ENCODE data around the gene GNGT1.
A peak's percentile ranks its signal among the peaks of the same experiment; 100 is the strongest.

Gene GNGT1

DNA sequence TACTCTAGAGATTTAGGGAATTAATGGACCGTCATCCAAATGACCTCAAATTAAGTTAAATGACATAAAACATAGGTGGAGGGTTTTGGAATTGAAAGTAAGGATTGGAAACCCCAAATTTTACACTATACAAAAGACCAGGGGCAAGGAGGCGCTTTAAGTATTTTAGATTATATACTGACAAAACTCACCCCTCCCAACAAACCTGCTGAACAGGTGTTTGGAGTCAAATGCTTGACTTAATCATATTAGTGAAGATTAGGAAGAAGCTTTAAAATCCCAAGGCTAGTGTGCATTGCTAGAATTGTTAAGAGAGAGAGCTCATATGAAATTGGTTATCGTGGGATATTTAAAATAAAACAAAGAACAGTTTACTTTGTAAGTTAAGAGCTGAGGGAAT, at the start of gene GNGT1:
Gene GNGT1 (plus strand): TSS at position 301 of the 400 bp plus-strand sequence. CDS start 180 bp downstream, outside the sequence.
- no peak within 1 kb of the TSS for H3K27ac Mint-ChIP-seq
- H3K9me3 Mint-ChIP-seq = no peaks in the 10 kb centered on the region
- no peak within 1 kb of the TSS for H3K4me3 Mint-ChIP-seq
- H3K4me1 Mint-ChIP-seq (ENCODE audit: low read depth) = no peaks in the 10 kb centered on the region
- no peaks in the 10 kb centered on the region for H3K36me3 Mint-ChIP-seq (ENCODE audit: low read depth)
- peaks cover 17% of the 10 kb centered on the region for H3K27me3 Mint-ChIP-seq

DNA sequence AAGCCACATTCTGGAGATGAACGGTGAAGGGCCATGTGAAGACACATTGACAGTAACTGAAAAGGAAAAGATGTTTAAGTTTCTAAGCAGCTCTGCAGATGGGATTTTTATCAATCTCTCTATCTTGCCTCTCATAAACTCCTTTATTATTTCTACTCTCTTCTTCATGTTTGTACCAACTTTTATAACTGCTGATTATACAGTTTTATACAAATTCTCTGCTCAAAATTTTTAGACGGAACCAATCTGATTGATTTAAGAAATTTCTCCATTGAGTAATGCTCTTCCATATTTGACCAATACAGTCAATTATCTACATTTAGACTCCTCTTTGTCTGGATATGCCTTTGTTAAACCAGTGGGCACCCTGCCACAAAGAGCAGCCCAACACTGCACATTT, 47.5 kb upstream of the GNGT1 start:
- H3K9me3 Mint-ChIP-seq = no peaks in the 10 kb centered on the region
- no peaks in the 10 kb centered on the region for H3K4me1 Mint-ChIP-seq (ENCODE audit: low read depth)
- H3K27me3 Mint-ChIP-seq = peaks cover 4% of the 10 kb centered on the region
- no peaks in the 10 kb centered on the region for H3K36me3 Mint-ChIP-seq (ENCODE audit: low read depth)
- no peak overlapping the region for H3K27ac Mint-ChIP-seq
- no peak overlapping the region for H3K4me3 Mint-ChIP-seq

DNA sequence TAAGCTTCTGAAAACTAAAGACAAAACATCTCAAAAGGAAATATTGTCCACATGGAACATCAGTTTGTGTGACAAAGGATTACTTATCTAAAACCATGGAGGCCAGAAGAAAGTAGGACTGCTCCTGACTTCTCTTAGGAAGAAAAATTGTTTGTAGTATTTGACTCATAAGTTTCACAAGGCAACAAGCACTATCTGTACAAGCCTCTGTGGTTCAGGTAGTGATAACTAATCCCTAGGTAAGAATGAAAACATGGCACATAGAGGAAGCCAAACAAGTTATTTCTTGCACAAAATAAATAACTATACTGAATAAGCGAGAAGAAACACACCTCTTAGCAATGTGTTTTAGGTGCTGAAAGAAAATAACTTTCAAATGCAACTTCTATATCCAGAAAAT, 46.1 kb upstream of the GNGT1 start:
- no peak overlapping the region for H3K4me3 Mint-ChIP-seq
- no peaks in the 10 kb centered on the region for H3K36me3 Mint-ChIP-seq (ENCODE audit: low read depth)
- no peaks in the 10 kb centered on the region for H3K4me1 Mint-ChIP-seq (ENCODE audit: low read depth)
- no peaks in the 10 kb centered on the region for H3K9me3 Mint-ChIP-seq
- H3K27me3 Mint-ChIP-seq = peaks cover 4% of the 10 kb centered on the region
- no peak overlapping the region for H3K27ac Mint-ChIP-seq

DNA sequence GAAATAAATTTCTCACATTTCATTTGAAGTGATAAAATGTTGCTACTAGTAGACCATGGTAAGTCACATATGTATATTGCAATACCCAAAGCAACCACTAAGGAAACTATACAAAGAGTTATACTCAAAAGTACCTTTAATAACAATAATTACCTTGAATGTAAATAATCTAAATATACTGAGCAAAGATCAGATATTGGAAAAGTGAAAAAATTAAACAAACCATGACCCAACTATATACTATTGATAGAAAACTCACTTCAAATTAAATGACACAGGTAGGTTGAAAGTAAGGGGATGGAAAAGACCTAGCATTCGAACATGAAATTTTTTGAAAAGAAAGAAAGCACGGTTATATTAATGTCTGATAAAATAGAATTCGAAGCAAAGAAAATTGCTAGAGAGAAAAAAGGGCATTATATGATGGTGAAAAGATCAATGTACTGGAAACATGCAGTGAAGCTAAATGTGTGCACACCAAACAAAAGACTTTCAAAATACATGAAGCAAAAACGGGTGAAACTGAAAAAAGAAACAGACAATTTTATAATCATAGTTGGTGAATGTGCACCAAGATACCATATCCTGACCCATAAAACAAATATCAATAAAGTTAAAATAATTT, 44.9 kb upstream of the GNGT1 start:
- H3K9me3 Mint-ChIP-seq = no peaks in the 10 kb centered on the region

DNA sequence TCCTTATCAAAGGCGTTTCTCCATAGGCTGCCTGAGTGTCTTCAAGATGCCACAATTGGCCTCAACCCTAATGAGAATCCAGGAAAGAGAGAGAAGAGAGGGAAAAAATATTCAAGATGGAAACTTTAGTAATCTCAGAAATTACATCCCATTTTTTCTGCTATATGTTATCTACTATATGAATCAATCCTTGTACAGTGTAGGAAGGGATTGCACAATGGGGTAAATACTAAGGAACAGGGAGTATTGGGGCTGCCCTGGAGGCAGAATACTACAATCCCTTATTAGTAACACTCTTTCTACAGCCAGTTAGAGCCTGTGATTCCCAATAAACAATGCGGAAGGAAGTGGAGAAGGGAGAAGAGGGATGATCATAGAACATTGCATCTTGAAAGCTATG, 43.7 kb upstream of the GNGT1 start:
- peaks cover 4% of the 10 kb centered on the region for H3K27me3 Mint-ChIP-seq
- H3K9me3 Mint-ChIP-seq = no peaks in the 10 kb centered on the region
- H3K36me3 Mint-ChIP-seq (ENCODE audit: low read depth) = no peaks in the 10 kb centered on the region
- no peaks in the 10 kb centered on the region for H3K4me1 Mint-ChIP-seq (ENCODE audit: low read depth)
- H3K27ac Mint-ChIP-seq = no peak overlapping the region
- no peak overlapping the region for H3K4me3 Mint-ChIP-seq

More for the DNA sequence above, 44.9 kb upstream of the GNGT1 start:
- peaks cover 4% of the 10 kb centered on the region for H3K27me3 Mint-ChIP-seq
- no peak overlapping the region for H3K4me3 Mint-ChIP-seq
- no peaks in the 10 kb centered on the region for H3K4me1 Mint-ChIP-seq (ENCODE audit: low read depth)
- H3K27ac Mint-ChIP-seq = no peak overlapping the region
- no peaks in the 10 kb centered on the region for H3K36me3 Mint-ChIP-seq (ENCODE audit: low read depth)

DNA sequence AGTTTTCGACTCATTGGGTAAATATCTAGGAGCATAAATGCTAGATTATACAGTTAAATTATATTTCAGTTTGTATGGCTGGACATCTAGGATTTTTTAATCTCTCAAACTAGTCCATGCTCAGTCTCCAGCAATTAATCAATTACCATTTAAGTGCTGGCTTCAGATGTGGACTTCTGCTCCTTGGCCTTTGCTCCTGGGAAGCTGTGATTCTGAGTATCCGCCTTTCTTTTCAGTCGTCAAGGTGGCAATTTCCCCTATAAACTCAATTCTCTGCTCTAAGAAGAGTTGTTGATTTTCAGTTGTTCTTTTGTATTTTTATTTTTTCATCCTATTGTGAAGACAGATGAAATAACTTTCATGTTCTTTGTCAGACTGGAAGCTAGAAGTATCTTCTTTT, 39.5 kb upstream of the GNGT1 start:
- H3K4me1 Mint-ChIP-seq (ENCODE audit: low read depth) = no peaks in the 10 kb centered on the region
- H3K9me3 Mint-ChIP-seq = no peaks in the 10 kb centered on the region
- no peaks in the 10 kb centered on the region for H3K36me3 Mint-ChIP-seq (ENCODE audit: low read depth)
- no peak overlapping the region for H3K4me3 Mint-ChIP-seq
- H3K27me3 Mint-ChIP-seq = no peaks in the 10 kb centered on the region
- H3K27ac Mint-ChIP-seq = no peak overlapping the region

DNA sequence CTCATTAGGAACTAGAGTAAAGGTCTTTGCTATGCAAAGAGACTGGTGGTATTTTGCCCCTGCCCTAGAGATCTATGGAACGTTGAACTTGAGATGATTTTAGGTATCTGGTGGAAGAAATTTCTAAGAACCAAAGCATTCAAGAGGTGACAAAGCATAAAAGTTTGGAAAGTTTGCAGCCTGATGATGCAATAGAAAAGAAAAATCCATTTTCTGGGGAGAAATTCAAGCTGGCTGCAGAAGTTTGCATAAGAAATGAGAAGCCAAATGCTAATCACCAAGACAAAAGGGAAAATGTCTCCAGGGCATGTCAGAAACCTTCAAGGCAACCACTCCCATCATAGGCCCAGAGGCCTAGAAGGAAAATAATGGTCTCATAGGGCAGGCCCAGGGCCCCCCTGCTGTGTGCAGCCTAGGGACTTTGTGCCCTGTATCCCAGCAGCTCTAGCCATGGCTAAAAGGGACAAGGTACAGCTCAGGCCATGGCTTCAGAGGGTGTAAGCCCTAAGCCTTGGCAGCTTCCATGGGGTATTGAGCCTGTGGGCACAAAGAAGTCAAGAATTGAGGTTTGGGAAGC, 32.3 kb upstream of the GNGT1 start:
- H3K27ac Mint-ChIP-seq = no peak overlapping the region
- H3K27me3 Mint-ChIP-seq = no peaks in the 10 kb centered on the region
- no peaks in the 10 kb centered on the region for H3K36me3 Mint-ChIP-seq (ENCODE audit: low read depth)
- no peak overlapping the region for H3K4me3 Mint-ChIP-seq
- no peaks in the 10 kb centered on the region for H3K9me3 Mint-ChIP-seq
- H3K4me1 Mint-ChIP-seq (ENCODE audit: low read depth) = no peaks in the 10 kb centered on the region

DNA sequence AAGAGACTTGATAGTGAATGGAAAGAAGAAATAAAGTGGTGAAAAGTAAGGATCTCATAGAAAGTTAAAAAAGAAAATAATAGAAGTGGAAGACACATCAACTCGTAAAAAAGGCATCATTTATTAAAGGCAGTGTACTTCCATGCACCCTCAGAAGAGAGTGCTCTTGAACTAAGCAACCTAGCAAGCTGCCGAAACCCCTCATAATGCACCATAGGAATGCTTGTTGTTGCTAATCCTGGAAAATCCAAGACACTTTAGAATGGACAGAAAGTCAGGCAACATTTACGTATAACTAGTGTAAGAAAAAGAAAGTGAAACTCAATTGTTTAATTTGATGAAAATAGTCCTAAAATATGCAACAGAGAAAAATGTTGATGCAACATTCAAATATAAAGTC, 28.6 kb upstream of the GNGT1 start:
- Mint-ChIP-seq H3K4me1 (ENCODE audit: low read depth) (no peaks in the 10 kb centered on the region), H3K4me3 (no peak overlapping the region), H3K27ac (no peak overlapping the region), H3K36me3 (ENCODE audit: low read depth) (no peaks in the 10 kb centered on the region), H3K9me3 (peaks cover 7% of the 10 kb centered on the region), H3K27me3 (peaks cover 14% of the 10 kb centered on the region)

DNA sequence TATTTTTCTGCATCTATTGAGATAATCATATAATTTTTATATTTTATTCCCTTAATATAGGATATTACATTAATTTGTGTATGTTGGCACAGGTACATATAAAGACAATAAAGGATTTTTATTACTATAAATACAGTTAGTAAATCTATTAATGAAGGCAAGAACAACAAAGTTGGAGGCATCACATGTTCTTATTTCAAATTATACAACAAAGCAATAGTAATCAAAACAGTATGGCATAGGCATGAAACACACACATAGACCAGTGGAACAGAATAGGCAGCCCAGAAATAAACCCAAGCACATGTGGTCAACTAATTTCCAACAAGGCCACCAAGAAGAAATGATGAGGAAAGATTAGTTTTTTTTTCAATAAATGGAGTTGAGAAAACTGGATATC, 27.0 kb upstream of the GNGT1 start:
- Mint-ChIP-seq H3K27me3 (peaks cover 14% of the 10 kb centered on the region), H3K4me3 (no peak overlapping the region), H3K36me3 (ENCODE audit: low read depth) (no peaks in the 10 kb centered on the region), H3K4me1 (ENCODE audit: low read depth) (no peaks in the 10 kb centered on the region), H3K9me3 (peaks cover 7% of the 10 kb centered on the region), H3K27ac (no peak overlapping the region)

DNA sequence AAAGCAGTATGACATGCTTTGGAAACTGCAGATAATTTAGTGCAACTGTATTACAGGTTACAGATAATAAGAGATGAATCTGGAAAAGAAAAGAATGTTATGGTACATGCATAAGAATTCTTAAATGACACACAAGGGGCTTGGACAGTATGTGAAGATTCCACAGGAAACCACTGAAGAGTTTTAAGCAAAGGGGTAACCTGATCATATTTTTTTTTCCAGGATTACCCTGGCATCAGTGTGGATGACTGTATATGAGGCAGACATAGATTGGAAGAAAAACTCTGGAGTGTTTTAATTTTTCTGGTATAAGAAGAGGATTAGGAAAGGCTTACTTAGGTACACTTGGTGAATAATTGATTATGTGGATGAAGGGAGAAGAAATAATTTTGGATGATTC, 23.9 kb upstream of the GNGT1 start:
- Mint-ChIP-seq H3K36me3 (ENCODE audit: low read depth) (no peaks in the 10 kb centered on the region), H3K4me1 (ENCODE audit: low read depth) (no peaks in the 10 kb centered on the region), H3K4me3 (no peak overlapping the region), H3K9me3 (peaks cover 7% of the 10 kb centered on the region), H3K27me3 (peaks cover 14% of the 10 kb centered on the region), H3K27ac (no peak overlapping the region)

DNA sequence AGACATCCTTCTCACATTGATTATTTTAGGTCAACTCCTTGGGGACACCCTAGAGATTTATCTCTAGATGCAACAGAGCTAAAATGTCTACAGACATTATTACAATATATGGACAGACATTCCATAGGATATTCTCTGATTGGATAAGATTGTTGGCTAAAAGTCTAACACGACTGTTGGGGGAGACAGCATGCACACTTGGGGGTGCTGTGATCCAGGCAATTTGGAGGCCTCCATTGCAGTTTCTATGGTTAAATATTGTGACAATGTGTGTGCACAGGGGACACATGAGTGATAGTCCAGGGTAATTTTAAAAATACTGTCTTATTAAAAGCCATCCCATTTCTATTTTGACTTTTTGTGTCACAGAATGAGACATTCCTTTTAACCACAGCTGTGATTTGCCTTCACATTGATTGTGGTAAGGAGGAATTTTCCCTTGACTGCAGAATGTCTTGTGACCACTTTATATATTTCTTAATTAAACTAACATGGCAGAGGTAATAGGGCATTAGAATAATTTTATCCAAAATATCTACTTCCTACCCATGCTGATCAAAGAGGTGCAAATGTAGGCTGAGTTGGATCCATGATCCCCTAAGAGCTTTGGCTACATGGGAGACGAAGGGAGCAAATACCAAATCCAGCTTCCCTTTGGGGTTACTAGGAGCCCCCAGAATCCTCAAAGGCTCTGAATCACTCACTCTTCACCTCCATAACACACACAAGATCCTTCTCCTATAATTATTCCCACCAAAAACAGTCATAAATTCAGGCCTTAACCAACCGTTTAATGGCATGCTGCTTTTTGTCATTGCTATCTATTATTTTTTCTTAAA, 23.1 kb upstream of the GNGT1 start:
- Mint-ChIP-seq H3K4me3 (no peak overlapping the region), H3K36me3 (ENCODE audit: low read depth) (no peaks in the 10 kb centered on the region), H3K9me3 (peaks cover 7% of the 10 kb centered on the region), H3K4me1 (ENCODE audit: low read depth) (no peaks in the 10 kb centered on the region), H3K27me3 (peaks cover 22% of the 10 kb centered on the region), H3K27ac (no peak overlapping the region)

DNA sequence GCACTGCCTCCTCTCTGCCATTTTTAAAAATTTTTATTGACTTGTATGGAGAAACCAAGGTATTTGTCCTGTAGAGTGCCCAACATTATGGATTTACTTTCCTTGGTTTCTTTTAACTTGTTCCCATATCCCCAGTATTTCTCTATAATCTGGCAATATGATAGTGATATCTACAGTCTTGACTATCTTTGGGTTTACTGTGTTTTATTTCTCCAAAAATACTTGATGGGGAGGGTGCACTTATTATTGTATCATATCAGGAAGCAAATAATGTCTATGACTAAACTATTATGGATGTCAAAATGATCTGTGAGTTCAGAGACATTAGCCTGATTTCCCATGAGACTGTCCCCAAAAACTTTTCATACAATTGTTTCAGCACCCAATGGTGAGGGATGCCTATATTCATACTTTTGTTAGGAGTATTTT, 22.4 kb upstream of the GNGT1 start:
- Mint-ChIP-seq H3K27ac (no peak overlapping the region), H3K27me3 (peaks cover 28% of the 10 kb centered on the region), H3K36me3 (ENCODE audit: low read depth) (no peaks in the 10 kb centered on the region), H3K4me1 (ENCODE audit: low read depth) (no peaks in the 10 kb centered on the region), H3K4me3 (no peak overlapping the region), H3K9me3 (peaks cover 7% of the 10 kb centered on the region)

DNA sequence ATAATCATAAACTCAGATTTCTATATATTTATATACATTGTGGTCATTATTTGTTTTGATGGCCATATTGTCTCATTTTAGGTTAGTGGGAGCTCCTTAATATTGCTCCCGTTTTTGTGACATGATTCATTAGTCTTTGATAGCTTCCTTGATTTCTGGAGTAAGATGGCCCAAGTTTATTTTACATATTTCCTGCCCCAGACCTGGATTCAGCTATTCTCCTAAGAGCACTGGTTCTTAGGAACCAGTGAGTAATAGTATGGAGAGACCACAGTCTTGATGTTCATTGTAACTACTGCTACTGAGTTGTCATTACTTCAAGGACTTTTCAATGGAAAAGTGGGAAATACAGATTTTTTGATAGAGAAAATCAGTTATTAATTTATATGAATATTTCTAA, 21.8 kb upstream of the GNGT1 start:
- H3K27ac Mint-ChIP-seq = no peak overlapping the region
- H3K4me1 Mint-ChIP-seq (ENCODE audit: low read depth) = no peaks in the 10 kb centered on the region
- peaks cover 4% of the 10 kb centered on the region for H3K9me3 Mint-ChIP-seq
- peaks cover 33% of the 10 kb centered on the region for H3K27me3 Mint-ChIP-seq
- H3K36me3 Mint-ChIP-seq (ENCODE audit: low read depth) = no peaks in the 10 kb centered on the region
- H3K4me3 Mint-ChIP-seq = no peak overlapping the region

DNA sequence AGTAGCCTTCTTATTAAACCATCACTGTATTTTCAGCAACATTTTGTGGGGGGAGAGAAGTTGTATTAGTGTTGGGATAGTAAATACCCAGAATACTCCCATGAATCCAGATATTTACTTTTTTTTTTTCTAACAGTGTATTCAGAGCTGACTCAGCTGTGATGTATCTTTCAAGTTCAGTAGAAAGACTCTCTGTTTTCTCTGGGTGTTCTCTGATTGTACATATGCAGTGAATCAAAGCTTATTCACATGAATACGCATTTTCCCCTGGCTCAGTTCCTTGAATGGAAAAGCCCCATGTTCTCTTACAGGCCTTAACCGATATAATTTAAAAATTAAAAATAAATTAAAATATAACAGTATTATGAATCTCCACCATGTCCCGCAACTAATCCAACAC, 17.1 kb upstream of the GNGT1 start:
- H3K4me3 Mint-ChIP-seq = no peak overlapping the region
- H3K27ac Mint-ChIP-seq = no peak overlapping the region
- peaks cover 4% of the 10 kb centered on the region for H3K36me3 Mint-ChIP-seq (ENCODE audit: low read depth)
- H3K27me3 Mint-ChIP-seq = peaks cover 60% of the 10 kb centered on the region
- H3K9me3 Mint-ChIP-seq = no peaks in the 10 kb centered on the region
- H3K4me1 Mint-ChIP-seq (ENCODE audit: low read depth) = peaks cover 14% of the 10 kb centered on the region

DNA sequence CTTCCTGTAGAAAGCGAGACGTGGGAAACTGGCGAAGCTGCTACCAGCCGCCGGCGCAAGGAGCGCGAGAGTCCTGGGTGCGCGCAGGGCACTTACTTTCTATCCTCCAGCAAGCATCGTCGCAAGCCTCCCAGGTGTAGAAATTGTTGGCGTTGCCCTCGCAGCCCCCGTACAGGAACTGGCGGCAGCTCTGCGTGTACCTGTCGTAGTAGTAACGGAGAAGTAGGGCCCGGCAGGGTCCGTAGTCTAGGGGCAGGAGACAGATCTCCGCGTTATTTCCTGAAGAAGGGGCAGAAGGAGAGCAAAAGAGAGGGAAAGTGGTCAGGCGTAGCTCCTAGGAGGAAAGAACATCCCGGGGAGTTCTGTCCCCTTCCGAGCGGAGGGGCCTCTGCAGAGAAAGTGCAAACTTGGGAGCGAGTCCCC, 16.3 kb upstream of the GNGT1 start:
- peaks cover 14% of the 10 kb centered on the region for H3K4me1 Mint-ChIP-seq (ENCODE audit: low read depth)
- no peak overlapping the region for H3K27ac Mint-ChIP-seq
- H3K27me3 Mint-ChIP-seq = peaks cover 60% of the 10 kb centered on the region
- H3K36me3 Mint-ChIP-seq (ENCODE audit: low read depth) = peaks cover 4% of the 10 kb centered on the region
- H3K4me3 Mint-ChIP-seq = peak overlapping the region; percentile 69
- no peaks in the 10 kb centered on the region for H3K9me3 Mint-ChIP-seq

Data from stimulated activated naive CD8-positive, alpha-beta T cell treated with anti-CD3 and anti-CD28 coated beads, Interleukin-15, Interleukin-2, amounts not matched to agents 100 ng/mL and 50 ng/mL, for 24 hours (primary cell).